GM12878 (cell line): ENCODE data around the gene DTNBP1. TPM values are rescaled to one million over a fixed set of nuclear protein-coding genes. Genes with fewer than 3 reads are reported as not detected.

Source experiments
- ATAC-seq: fragments of 200-7000 bp; cut with Tn5 transposase; 3 replicates; pipeline ENCODE4 v1.9.1; 2020; ENCODE audit warnings: mild to moderate bottlenecking, moderate library complexity
- BruUV-seq: library from RNA; stranded (reverse); fragments of 400-500 nt; replicated peaks from 2 replicates; lab custom pipeline; 2021; lab: Mats Ljungman, UMichigan
- CTCF ChIA-PET: fragments of 300-600 bp; sonication (Branson Sonifier 250); formaldehyde crosslinking; extraction: SDS; loops from one replicate; lab custom pipeline; 2021; ENCODE audit warnings: inconsistent platforms; lab: Yijun Ruan, JAX
- POLR2A ChIA-PET: fragments of 350-600 bp; formaldehyde crosslinking; extraction: SDS; loops from one replicate; lab custom pipeline; 2021; ENCODE audit warnings: inconsistent platforms; lab: Charles Lee
- RAD21 ChIA-PET: fragments of 300-600 bp; sonication (Branson Sonifier 250); formaldehyde crosslinking; loops from one replicate; lab custom pipeline; 2023; ENCODE audit warnings: antibody characterized with exemption; ENCODE audit not compliant: unreplicated experiment; lab: Charles Lee
- SMC1A ChIA-PET: fragments of 300-600 bp; sonication (Branson Sonifier 250); formaldehyde crosslinking; loops from one replicate; lab custom pipeline; 2023; ENCODE audit not compliant: unreplicated experiment, uncharacterized antibody; lab: Charles Lee
- DNase-seq: peaks from one replicate; pipeline ENCODE4 v3.0.0-alpha.2; 2011; ENCODE audit warnings: low read depth, low spot score
- FAIRE-seq: peaks from 3 replicates; lab custom pipeline; 2011; peaks lifted over from hg19 to GRCh38; lab: Jason Lieb, UNC
- H2AFZ ChIP-seq: 2 replicates; pipeline ENCODE4 v1.6.0; 2011; ENCODE audit warnings: low read depth, low read length, control low read depth; ENCODE audit not compliant: control insufficient read depth
- H3K27ac ChIP-seq: 2 replicates; pipeline ENCODE4 v1.5.1; 2011; ENCODE audit warnings: control low read depth; ENCODE audit not compliant: control insufficient read depth, insufficient read depth
- H3K27me3 ChIP-seq, 2 experiments: replicated peaks in 1 of 2; 2 replicates each; pipeline versions ENCODE4 v1.6.0 to v1.6.1; 2011; ENCODE audit warnings: low read length in 1 of 2; ENCODE audit not compliant: control insufficient read depth in 2 of 2, insufficient read depth in 2 of 2
- H3K36me3 ChIP-seq, 2 experiments: 2 replicates each; pipeline ENCODE4 v1.5.1; 2011; ENCODE audit warnings: low read length in 1 of 2; ENCODE audit not compliant: control insufficient read depth in 2 of 2, insufficient read depth in 2 of 2
- H3K4me1 ChIP-seq: 2 replicates; pipeline ENCODE4 v1.6.1; 2011; ENCODE audit warnings: mild to moderate bottlenecking, low read length, moderate library complexity, mixed read lengths; ENCODE audit not compliant: control insufficient read depth, insufficient read depth
- H3K4me2 ChIP-seq: 2 replicates; pipeline ENCODE4 v1.6.0; 2011; ENCODE audit warnings: control low read depth; ENCODE audit not compliant: control insufficient read depth, insufficient read depth
- H3K4me3 ChIP-seq: fragments of 200-600 bp; sonication (generic); 2 replicates; pipeline ENCODE4 v1.5.1; 2016
- H3K79me2 ChIP-seq: 2 replicates; pipeline ENCODE4 v1.6.0; 2011; ENCODE audit warnings: low read length; ENCODE audit not compliant: control insufficient read depth, insufficient read depth
- H3K9ac ChIP-seq: 2 replicates; pipeline ENCODE4 v1.8.0; 2011; ENCODE audit warnings: low read length, control low read depth, mixed read lengths; ENCODE audit not compliant: control insufficient read depth, insufficient read depth
- H3K9me3 ChIP-seq: replicated peaks from 3 replicates; pipeline ENCODE4 v1.5.1; 2011; ENCODE audit warnings: mild to moderate bottlenecking, low read length; ENCODE audit not compliant: control insufficient read depth, insufficient read depth
- H4K20me1 ChIP-seq: 2 replicates; pipeline ENCODE4 v1.6.0; 2011; ENCODE audit not compliant: control insufficient read depth, insufficient read depth
- CBX3 ChIP-seq: fragments of 200-600 bp; sonication (generic); IDR thresholded peaks from 2 replicates; pipeline ENCODE4 v1.6.1; 2016; ENCODE audit warnings: low read depth, borderline replicate concordance
- CEBPB ChIP-seq, 2 experiments: fragments of 150-350 bp in 1 of 2; IDR thresholded peaks; 2 replicates each; pipeline ENCODE4 v1.6.1; 2012 to 2014; ENCODE audit warnings: low read depth in 2 of 2, low read length in 2 of 2, borderline replicate concordance in 1 of 2, inconsistent platforms in 1 of 2
- CHD1 ChIP-seq: IDR thresholded peaks from 2 replicates; pipeline ENCODE4 v1.6.1; 2012; ENCODE audit warnings: low read depth, low read length, improper control_type of control experiment
- HDAC6 ChIP-seq: fragments of 200-600 bp; sonication (generic); IDR thresholded peaks from one replicate; pipeline ENCODE4 v1.8.0; 2017; ENCODE audit warnings: antibody characterized with exemption; ENCODE audit not compliant: unreplicated experiment
- MTA2 ChIP-seq: fragments of 450-650 bp; IDR thresholded peaks from 2 replicates; pipeline ENCODE4 v1.6.1; 2016; ENCODE audit warnings: low read depth, mild to moderate bottlenecking, moderate library complexity
- MXI1 ChIP-seq: fragments of 150-350 bp; IDR thresholded peaks from 2 replicates; pipeline ENCODE4 v1.6.1; 2011; ENCODE audit warnings: low read depth, mild to moderate bottlenecking, inconsistent platforms, low read length, improper control_type of control experiment
- PBX3 ChIP-seq: IDR thresholded peaks from 2 replicates; pipeline ENCODE4 v1.6.1; 2011; ENCODE audit warnings: mild to moderate bottlenecking, low read depth, low read length, moderate library complexity; ENCODE audit not compliant: insufficient replicate concordance
- POLR2A ChIP-seq: IDR thresholded peaks from 2 replicates; pipeline ENCODE4 v1.6.1; 2011; ENCODE audit warnings: low read depth, mild to moderate bottlenecking, low read length
- POLR2AphosphoS2 ChIP-seq: IDR thresholded peaks from 2 replicates; pipeline ENCODE4 v1.6.1; 2011; ENCODE audit warnings: low read depth, mild to moderate bottlenecking, low read length, improper control_type of control experiment, moderate library complexity
- POLR2AphosphoS5 ChIP-seq: IDR thresholded peaks from 2 replicates; pipeline ENCODE4 v1.6.1; 2011; ENCODE audit warnings: mild to moderate bottlenecking, low read length, inconsistent platforms
- SP1 ChIP-seq: IDR thresholded peaks from one replicate; pipeline ENCODE4 v1.6.1; 2011; ENCODE audit warnings: low read depth, low read length
- ZSCAN29 ChIP-seq: fragments of 450-650 bp; IDR thresholded peaks from 2 replicates; pipeline ENCODE4 v1.6.1; 2017; ENCODE audit warnings: mild to moderate bottlenecking, moderate library complexity
- WGBS: methylation state at CpG from one replicate; pipeline ENCODE4 v1.1.6; 2016; ENCODE audit warnings: low lambda C conversion rate; ENCODE audit not compliant: insufficient replicate concordance, insufficient coverage; ENCODE audit errors: missing lambda C conversion rate; 5-methylcytosine and 5-hydroxymethylcytosine counted together
- in situ Hi-C: fragments of 300-500 bp; cut with MboI; formaldehyde crosslinking; loops from 9 replicates; pipeline ENCODE4 v1.14.3; 2018; ENCODE audit warnings: mixed read lengths
- intact Hi-C: fragments of 100-400 bp; cut with micrococcal nuclease; formaldehyde crosslinking; loops from one replicate; pipeline ENCODE4 v1.14.2; 2022; ENCODE audit not compliant: unreplicated experiment
- polyA plus RNA-seq, 11 experiments: library from polyadenylated mRNA; depleted of rRNA in 4 of 11; unstranded in 6 of 11; stranded (reverse) in 5 of 11; fragments of >200 nt; fragmentation: Nextera tagmentation in 4 of 11; fragmentation: Illumina TruSeq in 1 of 11; extraction: Ambion mirVana in 4 of 11; extraction: Trizol in 1 of 11; gene quantifications; 1 replicate in 1 of 11; 2 replicates in 10 of 11; pipeline versions ENCODE4 v1.2.1 to v1.2.3, GENCODE V29; 2011 to 2016; ENCODE audit warnings: inconsistent platforms in 2 of 11, missing spikeins in 2 of 11, low read depth in 1 of 11
- total RNA-seq, 4 experiments: library from RNA; depleted of rRNA in 3 of 4; stranded (reverse); fragments of >200 nt in 3 of 4; fragmentation: Illumina TruSeq in 1 of 4; extraction: Trizol in 1 of 4; gene quantifications; 2 replicates each; pipeline versions ENCODE4 v1.2.1 to v1.2.3, GENCODE V29; 2013 to 2021

Gene DTNBP1
- total and polyA plus RNA-seq, 10 of the 15 experiments (the other 5 are each of a cell fraction or from before 2014, with no cell fraction given) = 7.1 to 40.3 (median 20.1) TPM

GRCh38 chr6:15523679-15524630 lies 138.9 kb downstream of the DTNBP1 start:
- H2AFZ ChIP-seq = no peak overlapping the region
- no peak overlapping the region for H3K4me2 ChIP-seq
- no peaks in the 10 kb centered on the region for H4K20me1 ChIP-seq
- no peak overlapping the region for H3K4me3 ChIP-seq
- ChIA-PET POLR2A (no interaction called here), RAD21 (interaction anchor here (0.8 to 2.3 kb wide), 2 partner anchors 85 to 99 kb away, joined by 3 to 11 read pairs; no protein-coding TSS in a partner anchor), SMC1A (interaction anchor here (0.7 to 1.3 kb wide), 3 partner anchors 97 to 101 kb away, joined by 3 to 4 read pairs (median 4); no protein-coding TSS in a partner anchor), CTCF (interaction anchor here (0.9 to 6.0 kb wide), 3 partner anchors 99 to 682 kb away, joined by 3 to 50 read pairs (median 7); no protein-coding TSS in a partner anchor)
- FAIRE-seq (no peak), ATAC-seq (no peak), DNase-seq (no peak)
- H3K36me3 ChIP-seq = peaks cover 14 to 16% of the 10 kb centered on the region in 2 experiments
- no TSS peak for BruUV-seq
- in situ Hi-C loops (no loop called here), intact Hi-C loops (no loop called here)
- H3K4me1 ChIP-seq = no peaks in the 10 kb centered on the region
- 99% methylated on average over 23 of the region's 23 CpGs for WGBS
- no peak overlapping the region for H3K9ac ChIP-seq
- no peak overlapping the region for H3K27ac ChIP-seq
- no peaks in the 10 kb centered on the region for H3K27me3 ChIP-seq
- no peak for TF ChIP-seq PBX3
- 0 out of 2 replicates have a peak, but pooled peaks have one; percentile 43 for TF ChIP-seq POLR2A
- no peak for TF ChIP-seq ZSCAN29
- no peak for TF ChIP-seq CEBPB (IDR thresholded peaks at IDR 0.05; ENCODE audit: borderline replicate concordance in 1 of 2, low read depth in 2 of 2, low read length in 2 of 2)
- no peak for TF ChIP-seq HDAC6
- TF ChIP-seq POLR2AphosphoS5 = peak; percentile 51
- TF ChIP-seq CBX3 = no peak
- no peak for TF ChIP-seq SP1
- TF ChIP-seq POLR2AphosphoS2 = 0 out of 2 replicates have a peak, but pooled peaks have one; percentile 56
- no peak for TF ChIP-seq MTA2
- no peak for TF ChIP-seq MXI1
- no peak for TF ChIP-seq CHD1
- H3K79me2 ChIP-seq = no peaks in the 10 kb centered on the region
- no peaks in the 10 kb centered on the region for H3K9me3 ChIP-seq
